Spleen (tissue), 11 donors: ENCODE measurements around the gene IGF1. TPM values are rescaled to one million over a fixed set of nuclear protein-coding genes. Genes with fewer than 3 reads are reported as not detected.

Experiments
- DNase-seq: peaks from one replicate; pipeline ENCODE4 v3.0.0-alpha.2; 2020
- H3K27ac ChIP-seq, 8 donors: fragments of 200-600 bp; sonication (generic) in 7 of 8; 1 replicate in 4 of 8; 2 replicates in 4 of 8; pipeline versions ENCODE4 v1.5.0 to v1.8.0; 2016 to 2021; ENCODE audit warnings: inconsistent platforms in 4 of 8, mild to moderate bottlenecking in 4 of 8, moderate library complexity in 1 of 8
- H3K27me3 ChIP-seq, 7 donors: fragments of 200-600 bp; sonication (generic) in 6 of 7; replicated peaks in 1 of 7; 1 replicate in 4 of 7; 2 replicates in 3 of 7; pipeline versions ENCODE4 v1.5.0 to v1.8.0; 2016 to 2021; ENCODE audit warnings: inconsistent platforms in 3 of 7, mild to moderate bottlenecking in 1 of 7
- H3K36me3 ChIP-seq, 6 donors: fragments of 200-600 bp; sonication (generic) in 5 of 6; 1 replicate in 4 of 6; 2 replicates in 2 of 6; pipeline versions ENCODE4 v1.5.0 to v1.8.0; 2016 to 2021; ENCODE audit warnings: inconsistent platforms in 2 of 6
- H3K4me1 ChIP-seq, 6 donors: fragments of 200-600 bp; sonication (generic) in 5 of 6; 1 replicate in 3 of 6; 2 replicates in 3 of 6; pipeline versions ENCODE4 v1.5.0 to v1.8.0; 2016 to 2021; ENCODE audit warnings: inconsistent platforms in 3 of 6
- H3K4me3 ChIP-seq, 8 donors: fragments of 200-600 bp; sonication (generic) in 7 of 8; 1 replicate in 4 of 8; 2 replicates in 4 of 8; pipeline versions ENCODE4 v1.5.0 to v1.8.0; 2016 to 2021; ENCODE audit warnings: inconsistent platforms in 4 of 8, mild to moderate bottlenecking in 4 of 8, moderate library complexity in 2 of 8
- H3K9me3 ChIP-seq, 8 donors: fragments of 200-600 bp; sonication (generic) in 7 of 8; 1 replicate in 4 of 8; 2 replicates in 4 of 8; pipeline versions ENCODE4 v1.5.0 to v1.8.0; 2016 to 2021; ENCODE audit warnings: inconsistent platforms in 4 of 8
- CTCF ChIP-seq, 11 experiments: fragments of 200-600 bp in 7 of 11; fragments of 450-650 bp in 4 of 11; sonication (generic) in 4 of 11; IDR thresholded peaks in 8 of 11; conservative IDR thresholded peaks in 3 of 11; 1 replicate in 7 of 11; 2 replicates in 4 of 11; pipeline versions ENCODE4 v1.4.0 to v1.8.0; 2016 to 2021; ENCODE audit warnings: antibody characterized with exemption in 11 of 11, inconsistent platforms in 4 of 11, mild to moderate bottlenecking in 1 of 11
- POLR2A ChIP-seq, 3 donors: fragments of 450-650 bp; IDR thresholded peaks; one replicate each; pipeline ENCODE4 v1.5.1; 2017; ENCODE audit warnings: antibody characterized with exemption in 3 of 3, mild to moderate bottlenecking in 1 of 3
- POLR2AphosphoS5 ChIP-seq, 3 donors: sonication (generic); formaldehyde crosslinking; IDR thresholded peaks; one replicate each; pipeline ENCODE4 v1.5.1; 2017; ENCODE audit warnings: antibody characterized with exemption in 3 of 3
- WGBS, 5 donors: extraction: QIAGEN DNeasy Blood & Tissue Kit in 3 of 5; methylation state at CpG; one replicate each; pipeline versions ENCODE4 v1.1.5 to v1.1.7; 2013 to 2018; 5-methylcytosine and 5-hydroxymethylcytosine counted together
- intact Hi-C: fragments of 100-400 bp; cut with DNase I; formaldehyde crosslinking; loops from one replicate; pipeline ENCODE4 v1.15.0; 2023; ENCODE audit warnings: low total_unique reads
- polyA plus RNA-seq, 3 donors: library from polyadenylated mRNA; stranded (reverse); fragments of 200-250 nt; gene quantifications; one replicate each; pipeline ENCODE4 v1.2.1, GENCODE V29; 2013
- total RNA-seq, 7 donors: library from RNA; depleted of rRNA in 3 of 7; stranded (reverse); fragments of >200 nt in 3 of 7; fragmentation: NEBNext Ultra II Directional in 4 of 7; extraction: Animal tissue kit (Norgen Biotek cat#: 25700) in 4 of 7; gene quantifications; one replicate each; pipeline versions ENCODE4 v1.1.0 to v1.2.1, GENCODE V29; 2016 to 2021
- donor health status: healthy with polysubstance abuse.
- donor health status: DM: no; HTN: no; CAD: no; lungs with moderate emphysema.
- donor health status: DM: no; HTN: no; CAD: no.
- donor health status: Bipolar disorder and iron deficiency.
- donor health status: healthy.
- donor health status: DM: no; HTN: no; CAD: no.
- donor health status: DM: yes; HTN: yes; CAD: no.

IGF1 gene
- total and polyA plus RNA-seq, 10 donors = 1.5 to 19.7 (median 11.3) TPM

- Histone ChIP-seq H3K4me3 (no peak overlapping the region), H3K27ac (no peak overlapping the region), H3K4me1 (no peaks in the 10 kb centered on the region), H3K36me3 (no peaks in the 10 kb centered on the region), H3K27me3 (no peaks in the 10 kb centered on the region), H3K9me3 (peaks cover 4 to 31% (median 25%) of the 10 kb centered on the region in 8 donors)
- 75 to 82% (median 78%) methylated on average over 4 of the region's 4 CpGs for WGBS, 5 donors
- no peak for DNase-seq
- intact Hi-C loops = no loop called here
- no peak for TF ChIP-seq CTCF (IDR thresholded peaks at IDR 0.05 in 8 of 11, conservative IDR thresholded peaks at IDR 0.05 in 3 of 11)
- no peak for TF ChIP-seq POLR2A (IDR thresholded peaks at IDR 0.05)
- no peak for TF ChIP-seq POLR2AphosphoS5 (IDR thresholded peaks at IDR 0.05)
Observed at GRCh38 chr12:102351322-102351721, 129.0 kb downstream of the IGF1 start.

- no peaks in the 10 kb centered on the region for H3K36me3 ChIP-seq
- no peak overlapping the region for H3K27ac ChIP-seq
- intact Hi-C loops = no loop called here
- TF ChIP-seq POLR2AphosphoS5 (IDR thresholded peaks at IDR 0.05) = no peak
- TF ChIP-seq CTCF (IDR thresholded peaks at IDR 0.05 in 8 of 11, conservative IDR thresholded peaks at IDR 0.05 in 3 of 11) = no peak
- TF ChIP-seq POLR2A (IDR thresholded peaks at IDR 0.05) = no peak
- peaks cover 4 to 34% (median 22%) of the 10 kb centered on the region in 8 donors for H3K9me3 ChIP-seq
- no peaks in the 10 kb centered on the region for H3K4me1 ChIP-seq
- DNase-seq = no peak
- 32 to 60% (median 37%) methylated on average over 1 of the region's 1 CpG for WGBS, 5 donors
- H3K4me3 ChIP-seq = no peak overlapping the region
- no peaks in the 10 kb centered on the region for H3K27me3 ChIP-seq
Observed at GRCh38 chr12:102350070-102350469, 130.3 kb downstream of the IGF1 start.

- 66 to 87% (median 75%) methylated on average over 2 of the region's 2 CpGs for whole genome bisulfite sequencing, 5 donors
- no peak for DNase-seq
- H3K27me3 ChIP-seq = no peaks in the 10 kb centered on the region
- H3K9me3 ChIP-seq = peaks cover 0 to 30% (median 12%) of the 10 kb centered on the region in 8 donors
- no peak overlapping the region for H3K27ac ChIP-seq
- H3K4me3 ChIP-seq = no peak overlapping the region
- intact Hi-C loops = no loop called here
- no peaks in the 10 kb centered on the region for H3K36me3 ChIP-seq
- H3K4me1 ChIP-seq = no peaks in the 10 kb centered on the region
- TF ChIP-seq POLR2A (IDR thresholded peaks at IDR 0.05) (no peak), POLR2AphosphoS5 (IDR thresholded peaks at IDR 0.05) (no peak), CTCF (IDR thresholded peaks at IDR 0.05 in 8 of 11, conservative IDR thresholded peaks at IDR 0.05 in 3 of 11) (no peak)
Observed at GRCh38 chr12:102349079-102349478, 131.3 kb downstream of the IGF1 start.

- Histone ChIP-seq H3K36me3 (no peaks in the 10 kb centered on the region), H3K9me3 (peaks cover 0 to 18% (median 0%) of the 10 kb centered on the region in 8 donors), H3K4me1 (no peaks in the 10 kb centered on the region), H3K27ac (no peak overlapping the region), H3K27me3 (no peaks in the 10 kb centered on the region), H3K4me3 (no peak overlapping the region)
- DNase-seq = no peak
- intact Hi-C loops = no loop called here
- WGBS, 5 donors = 54 to 67% (median 56%) methylated on average over 4 of the region's 4 CpGs
- TF ChIP-seq CTCF (IDR thresholded peaks at IDR 0.05 in 8 of 11, conservative IDR thresholded peaks at IDR 0.05 in 3 of 11) (no peak), POLR2AphosphoS5 (IDR thresholded peaks at IDR 0.05) (no peak), POLR2A (IDR thresholded peaks at IDR 0.05) (no peak)
Observed at GRCh38 chr12:102347811-102348210, 132.6 kb downstream of the IGF1 start.
